Subcutaneous adipose tissue (tissue), 4 donors: ENCODE measurements around the gene TBC1D1. TPM values are rescaled to one million over a fixed set of nuclear protein-coding genes. Genes with fewer than 3 reads are reported as not detected.

Experiments used
- CTCF ChIP-seq: fragments of 450-650 bp; IDR thresholded peaks from one replicate; pipeline ENCODE4 v1.5.1; 2016; ENCODE audit warnings: low read depth, mild to moderate bottlenecking, control low read depth, antibody characterized with exemption, moderate library complexity
- total RNA-seq, 4 donors: library from RNA; depleted of rRNA; stranded (reverse); fragments of >200 nt; gene quantifications; one replicate each; pipeline ENCODE4 v1.1.0, GENCODE V29; 2016

TBC1D1 gene
- total RNA-seq, 4 donors from 2014 or later = 60.3 to 123 (median 87.6) TPM

DNA sequence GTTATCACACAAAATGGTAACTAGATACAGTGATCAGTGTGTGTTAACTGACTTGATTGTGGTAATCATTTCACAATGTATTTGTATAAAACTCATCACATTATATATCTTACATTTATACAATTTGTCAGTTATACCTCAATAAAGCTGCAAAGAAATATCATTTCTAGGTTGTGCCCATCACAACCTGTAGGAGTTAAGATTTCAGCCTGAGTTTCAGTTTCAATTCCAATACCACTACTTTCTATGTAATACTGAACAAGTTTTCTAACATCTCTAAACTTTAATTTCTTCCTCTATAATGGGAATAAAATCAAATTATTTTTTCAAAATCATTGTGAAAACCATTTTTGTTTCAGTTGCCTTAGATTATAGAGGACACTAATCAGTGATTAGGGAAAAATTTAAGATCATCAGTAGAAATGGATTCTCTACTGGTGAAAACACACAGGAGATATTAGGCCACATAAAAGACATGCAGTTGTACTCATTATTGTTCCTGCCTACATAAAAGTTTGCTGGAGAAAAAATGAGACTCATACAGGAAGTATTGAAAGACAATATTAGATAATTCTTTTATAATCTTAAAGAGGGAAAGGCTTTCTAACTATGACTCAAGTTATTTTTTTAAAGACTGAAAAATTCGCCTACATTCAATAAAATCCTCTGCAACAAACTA is 18.4 kb upstream of the TBC1D1 start:
- no peak for TF ChIP-seq CTCF

DNA sequence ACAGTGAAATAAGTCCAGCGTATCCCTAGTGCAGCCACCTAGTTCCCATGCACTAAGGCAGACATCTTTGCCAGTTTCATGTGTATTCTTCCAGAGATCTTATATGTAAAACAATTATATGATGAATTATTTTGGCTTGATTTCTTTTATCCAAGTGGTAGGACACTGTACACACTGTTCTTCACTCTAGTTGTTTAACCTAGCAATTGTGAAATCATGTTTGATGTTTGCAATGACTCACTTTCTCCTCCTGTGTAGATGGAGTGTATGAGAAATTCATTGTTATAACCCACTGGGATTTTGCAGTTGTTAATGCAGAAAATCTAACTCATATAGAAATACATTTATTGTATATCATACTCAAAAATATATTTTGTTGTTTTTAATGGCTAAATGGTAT is 17.5 kb upstream of the TBC1D1 start:
- no peak for TF ChIP-seq CTCF

GRCh38 chr4:37876156-37876555 is 14.7 kb upstream of the TBC1D1 start:
- TF ChIP-seq CTCF = no peak

GRCh38 chr4:37879365-37879764 is 11.5 kb upstream of the TBC1D1 start:
- TF ChIP-seq CTCF = no peak

GRCh38 chr4:37881811-37882210 is 9.1 kb upstream of the TBC1D1 start:
- no peak for TF ChIP-seq CTCF

GRCh38 chr4:37882665-37883296 is 8.1 kb upstream of the TBC1D1 start:
- TF ChIP-seq CTCF = no peak

DNA sequence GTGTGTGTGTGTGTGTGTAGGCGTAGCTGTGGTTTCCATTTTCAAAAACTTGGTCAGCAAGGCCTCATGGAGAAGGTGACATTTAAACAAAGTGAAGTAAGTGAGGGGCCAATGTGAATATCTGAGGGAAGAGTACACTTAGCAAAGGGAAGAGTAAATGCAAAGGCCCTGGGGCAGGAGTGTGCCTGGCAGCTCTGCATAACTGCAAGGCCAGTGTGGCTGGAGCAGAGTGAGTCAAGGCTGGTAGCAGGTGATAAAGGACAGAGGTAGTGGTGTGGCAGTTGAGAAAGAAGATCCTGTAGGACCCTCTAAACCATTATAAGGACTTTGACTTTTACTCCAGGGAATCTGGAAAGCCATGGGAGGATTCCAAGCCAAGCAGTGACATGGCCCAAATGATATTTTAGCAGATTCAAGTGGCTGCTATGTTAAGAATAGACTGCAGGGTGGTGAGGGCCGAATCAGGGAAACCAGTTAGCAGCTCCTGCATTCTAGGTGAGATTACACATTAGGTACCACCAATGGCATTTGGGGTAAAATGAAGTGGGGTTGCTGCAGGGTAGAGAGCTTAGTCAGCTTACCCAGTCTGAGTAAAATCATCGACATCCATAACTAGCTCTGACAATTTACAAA is 5.9 kb upstream of the TBC1D1 start:
- no peak for TF ChIP-seq CTCF
